ENCODE results near the gene SPOP. TPM values are rescaled to one million over a fixed set of nuclear protein-coding genes. Genes with fewer than 3 reads are reported as not detected.

The SPOP gene
- total and polyA plus RNA-seq, 5 donors from 2014 or later: 66.3 to 123 (median 97.4) TPM

DNA sequence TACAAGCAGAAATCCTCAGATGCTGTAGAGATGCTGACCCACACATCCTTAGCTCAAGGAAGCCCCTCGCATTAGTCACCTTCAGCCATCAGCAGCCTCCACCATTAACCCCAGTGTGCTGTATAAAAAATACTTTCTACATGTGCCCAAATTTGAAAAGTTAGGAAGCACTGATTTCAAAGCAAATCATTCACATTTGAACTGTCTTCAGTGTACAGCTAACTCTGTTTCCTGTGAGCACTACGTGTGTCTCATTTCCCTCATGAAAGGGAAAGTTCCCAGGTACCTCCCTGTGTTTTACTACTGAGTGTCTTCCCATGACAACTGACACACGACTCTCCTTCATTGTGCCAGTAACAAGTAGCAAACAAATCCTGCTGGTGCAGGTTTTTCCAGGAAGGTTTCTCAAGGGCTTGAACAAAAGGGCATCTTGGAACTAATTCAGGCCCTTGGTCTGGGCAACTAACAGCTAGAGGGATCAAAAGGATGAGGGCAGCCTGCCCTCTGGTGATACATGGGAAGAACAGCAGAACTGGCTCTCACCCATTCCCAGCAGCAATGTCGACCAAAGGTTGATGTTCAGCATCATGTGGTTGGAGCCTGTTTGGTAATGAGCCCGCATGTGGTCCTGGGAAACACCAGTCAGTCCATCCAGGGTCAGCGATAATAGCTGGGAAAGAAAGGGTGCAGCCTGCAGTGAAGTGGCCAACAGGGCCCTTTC lies 25.8 kb upstream of the SPOP start:
- peaks cover 64% of the 10 kb centered on the region for H3K36me3 ChIP-seq (ENCODE audit: control insufficient read depth, insufficient read depth, low read length)
- ATAC-seq (ENCODE audit: low read depth in 2 of 2) (no peak), DNase-seq (peak in 1 of 3 donors; percentile 41)
- H3K4me1 Mint-ChIP-seq: peaks cover 0 to 36% (median 33%) of the 10 kb centered on the region in 4 donors
- no peaks in the 10 kb centered on the region for H3K27me3 ChIP-seq (ENCODE audit: control insufficient read depth, insufficient read depth, low read length)
- no peak overlapping the region for H3K27ac Mint-ChIP-seq
- no peak overlapping the region for H3K4me3 ChIP-seq (ENCODE audit: low read depth, low read length)
- H3K27ac ChIP-seq (ENCODE audit: insufficient read depth, low read length, poor library complexity, severe bottlenecking): no peak overlapping the region
- H3K27me3 Mint-ChIP-seq: no peaks in the 10 kb centered on the region
- H3K9me3 ChIP-seq (ENCODE audit: control insufficient read depth in 2 of 2, low read length in 2 of 2): no peaks in the 10 kb centered on the region
- peaks cover 19% of the 10 kb centered on the region for H3K4me1 ChIP-seq (ENCODE audit: control insufficient read depth, insufficient read depth, low read length, poor library complexity, severe bottlenecking)
- peaks cover 27% of the 10 kb centered on the region for H3K36me3 Mint-ChIP-seq
- no peak overlapping the region for H3K4me3 Mint-ChIP-seq
- no peaks in the 10 kb centered on the region for H3K9me3 Mint-ChIP-seq

GRCh38 chr17:49700960-49701359 lies 23.1 kb upstream of the SPOP start:
- peaks cover 64% of the 10 kb centered on the region for H3K36me3 ChIP-seq (ENCODE audit: control insufficient read depth, insufficient read depth, low read length)

GRCh38 chr17:49699966-49700575 lies 22.2 kb upstream of the SPOP start:
- Mint-ChIP-seq H3K36me3 (peaks cover 20% of the 10 kb centered on the region), H3K4me1 (peaks cover 0 to 21% (median 17%) of the 10 kb centered on the region in 4 donors), H3K4me3 (no peak overlapping the region), H3K9me3 (no peaks in the 10 kb centered on the region), H3K27ac (peak overlapping the region; percentile 2 to 23 (median 6)), H3K27me3 (no peaks in the 10 kb centered on the region)
- ATAC-seq (ENCODE audit: low read depth in 2 of 2): no peak
- H3K27ac ChIP-seq (ENCODE audit: insufficient read depth, low read length, poor library complexity, severe bottlenecking): no peak overlapping the region
- H3K27me3 ChIP-seq (ENCODE audit: control insufficient read depth, insufficient read depth, low read length): no peaks in the 10 kb centered on the region
- peaks cover 6% of the 10 kb centered on the region for H3K4me1 ChIP-seq (ENCODE audit: control insufficient read depth, insufficient read depth, low read length, poor library complexity, severe bottlenecking)
- H3K36me3 ChIP-seq (ENCODE audit: control insufficient read depth, insufficient read depth, low read length): peaks cover 55% of the 10 kb centered on the region
- no peak for DNase-seq
- H3K9me3 ChIP-seq (ENCODE audit: control insufficient read depth in 2 of 2, low read length in 2 of 2): no peaks in the 10 kb centered on the region
- no peak overlapping the region for H3K4me3 ChIP-seq (ENCODE audit: low read depth, low read length)

More at GRCh38 chr17:49700960-49701359, 23.1 kb upstream of the SPOP start:
- Histone ChIP-seq H3K9me3 (ENCODE audit: control insufficient read depth in 2 of 2, low read length in 2 of 2) (no peaks in the 10 kb centered on the region), H3K27me3 (ENCODE audit: control insufficient read depth, insufficient read depth, low read length) (no peaks in the 10 kb centered on the region), H3K4me1 (ENCODE audit: control insufficient read depth, insufficient read depth, low read length, poor library complexity, severe bottlenecking) (peaks cover under 1% of the 10 kb centered on the region), H3K27ac (ENCODE audit: insufficient read depth, low read length, poor library complexity, severe bottlenecking) (no peak overlapping the region), H3K4me3 (ENCODE audit: low read depth, low read length) (no peak overlapping the region)
- Mint-ChIP-seq H3K4me1 (peaks cover 0 to 21% (median 20%) of the 10 kb centered on the region in 4 donors), H3K9me3 (no peaks in the 10 kb centered on the region), H3K4me3 (peak overlapping the region in 1 of 4 donors; percentile 61), H3K27me3 (no peaks in the 10 kb centered on the region), H3K27ac (no peak overlapping the region), H3K36me3 (peaks cover 27% of the 10 kb centered on the region)
- no peak for DNase-seq
- ATAC-seq (ENCODE audit: low read depth in 2 of 2): no peak

DNA sequence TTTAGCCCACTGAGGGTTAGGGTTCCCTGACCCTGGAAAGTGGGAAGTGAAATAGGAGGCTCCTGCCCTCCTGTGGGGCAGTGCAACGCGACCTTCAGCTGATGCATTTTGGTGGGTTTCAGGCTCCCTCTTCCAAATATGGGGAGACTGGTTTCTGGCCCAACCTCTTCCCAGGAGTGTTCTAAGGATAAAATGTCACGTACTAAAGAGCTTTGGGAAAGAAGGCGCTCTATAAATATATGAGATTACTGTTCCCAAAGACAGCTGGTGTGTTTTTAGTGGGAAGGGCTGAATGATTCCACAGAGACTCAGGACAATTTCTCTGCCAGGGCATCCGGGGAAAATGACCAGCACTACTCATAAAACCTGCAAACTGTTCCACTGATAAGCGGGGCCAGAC lies 20.1 kb upstream of the SPOP start:
- no peak overlapping the region for H3K27ac ChIP-seq (ENCODE audit: insufficient read depth, low read length, poor library complexity, severe bottlenecking)

GRCh38 chr17:49696233-49696761 lies 18.4 kb upstream of the SPOP start:
- DNase-seq (peak in 1 of 3 donors; percentile 69), ATAC-seq (ENCODE audit: low read depth in 2 of 2) (peak; percentile 43 to 56)
- Histone ChIP-seq H3K4me1 (ENCODE audit: control insufficient read depth, insufficient read depth, low read length, poor library complexity, severe bottlenecking) (peaks cover 6% of the 10 kb centered on the region), H3K27me3 (ENCODE audit: control insufficient read depth, insufficient read depth, low read length) (no peaks in the 10 kb centered on the region), H3K36me3 (ENCODE audit: control insufficient read depth, insufficient read depth, low read length) (peaks cover 18% of the 10 kb centered on the region), H3K9me3 (ENCODE audit: control insufficient read depth in 2 of 2, low read length in 2 of 2) (no peaks in the 10 kb centered on the region), H3K4me3 (ENCODE audit: low read depth, low read length) (no peak overlapping the region), H3K27ac (ENCODE audit: insufficient read depth, low read length, poor library complexity, severe bottlenecking) (no peak overlapping the region)
- peaks cover 4% of the 10 kb centered on the region for H3K27me3 Mint-ChIP-seq
- peak overlapping the region in 1 of 4 donors; percentile 58 for H3K4me3 Mint-ChIP-seq
- no peaks in the 10 kb centered on the region for H3K9me3 Mint-ChIP-seq
- H3K4me1 Mint-ChIP-seq: peaks cover 0 to 29% (median 16%) of the 10 kb centered on the region in 4 donors
- peaks cover 21% of the 10 kb centered on the region for H3K36me3 Mint-ChIP-seq
- H3K27ac Mint-ChIP-seq: peak overlapping the region in 2 of 3 donors; percentile 49 to 71

More for the DNA sequence above, 20.1 kb upstream of the SPOP start:
- Histone ChIP-seq H3K4me3 (ENCODE audit: low read depth, low read length) (no peak overlapping the region), H3K9me3 (ENCODE audit: control insufficient read depth in 2 of 2, low read length in 2 of 2) (no peaks in the 10 kb centered on the region), H3K36me3 (ENCODE audit: control insufficient read depth, insufficient read depth, low read length) (peaks cover 35% of the 10 kb centered on the region), H3K27me3 (ENCODE audit: control insufficient read depth, insufficient read depth, low read length) (no peaks in the 10 kb centered on the region), H3K4me1 (ENCODE audit: control insufficient read depth, insufficient read depth, low read length, poor library complexity, severe bottlenecking) (peaks cover 6% of the 10 kb centered on the region)
- Mint-ChIP-seq H3K27ac (no peak overlapping the region), H3K9me3 (no peaks in the 10 kb centered on the region), H3K4me3 (no peak overlapping the region), H3K4me1 (peaks cover 0 to 25% (median 16%) of the 10 kb centered on the region in 4 donors), H3K27me3 (peaks cover 3% of the 10 kb centered on the region), H3K36me3 (peaks cover 23% of the 10 kb centered on the region)
- ATAC-seq (ENCODE audit: low read depth in 2 of 2) (no peak), DNase-seq (no peak)

- H3K4me3 ChIP-seq (ENCODE audit: low read depth, low read length): no peak overlapping the region
- DNase-seq: no peak
- no peaks in the 10 kb centered on the region for H3K9me3 ChIP-seq (ENCODE audit: control insufficient read depth in 2 of 2, low read length in 2 of 2)
- Mint-ChIP-seq H3K27me3 (peaks cover 4% of the 10 kb centered on the region), H3K4me3 (peak overlapping the region in 2 of 4 donors; percentile 24 to 58), H3K36me3 (peaks cover 15% of the 10 kb centered on the region), H3K4me1 (peaks cover 0 to 34% (median 16%) of the 10 kb centered on the region in 4 donors), H3K9me3 (no peaks in the 10 kb centered on the region), H3K27ac (peak overlapping the region in 1 of 3 donors; percentile 49)
- H3K4me1 ChIP-seq (ENCODE audit: control insufficient read depth, insufficient read depth, low read length, poor library complexity, severe bottlenecking): peaks cover 6% of the 10 kb centered on the region
- H3K36me3 ChIP-seq (ENCODE audit: control insufficient read depth, insufficient read depth, low read length): peaks cover 13% of the 10 kb centered on the region
- no peak for ATAC-seq (ENCODE audit: low read depth in 2 of 2)
- no peaks in the 10 kb centered on the region for H3K27me3 ChIP-seq (ENCODE audit: control insufficient read depth, insufficient read depth, low read length)
- no peak overlapping the region for H3K27ac ChIP-seq (ENCODE audit: insufficient read depth, low read length, poor library complexity, severe bottlenecking)
These were observed 17.9 kb upstream of the SPOP start for GRCh38 chr17:49695698-49696232.

- H3K4me3 Mint-ChIP-seq: peak overlapping the region in 2 of 4 donors; percentile 24 to 31
- H3K36me3 ChIP-seq (ENCODE audit: control insufficient read depth, insufficient read depth, low read length): peaks cover 6% of the 10 kb centered on the region
- H3K4me1 Mint-ChIP-seq: peaks cover 0 to 39% (median 18%) of the 10 kb centered on the region in 4 donors
- no peak overlapping the region for H3K27ac Mint-ChIP-seq
- H3K9me3 ChIP-seq (ENCODE audit: control insufficient read depth in 2 of 2, low read length in 2 of 2): no peaks in the 10 kb centered on the region
- peaks cover 4% of the 10 kb centered on the region for H3K27me3 Mint-ChIP-seq
- H3K4me1 ChIP-seq (ENCODE audit: control insufficient read depth, insufficient read depth, low read length, poor library complexity, severe bottlenecking): peaks cover 6% of the 10 kb centered on the region
- H3K9me3 Mint-ChIP-seq: no peaks in the 10 kb centered on the region
- no peak overlapping the region for H3K4me3 ChIP-seq (ENCODE audit: low read depth, low read length)
- H3K27ac ChIP-seq (ENCODE audit: insufficient read depth, low read length, poor library complexity, severe bottlenecking): no peak overlapping the region
- H3K27me3 ChIP-seq (ENCODE audit: control insufficient read depth, insufficient read depth, low read length): no peaks in the 10 kb centered on the region
- peaks cover 11% of the 10 kb centered on the region for H3K36me3 Mint-ChIP-seq
- DNase-seq (peak; percentile 50 to 65 (median 65)), ATAC-seq (ENCODE audit: low read depth in 2 of 2) (peak; percentile 45 to 65)
These were observed 17.2 kb upstream of the SPOP start for GRCh38 chr17:49694847-49695697.

All from CD4-positive, CD25-positive, alpha-beta regulatory T cell (primary cell).